Measurements from ENCODE around the gene HOXB2.
A peak's percentile ranks its signal among the peaks of the same experiment; 100 is the strongest.

HOXB2 gene

DNA sequence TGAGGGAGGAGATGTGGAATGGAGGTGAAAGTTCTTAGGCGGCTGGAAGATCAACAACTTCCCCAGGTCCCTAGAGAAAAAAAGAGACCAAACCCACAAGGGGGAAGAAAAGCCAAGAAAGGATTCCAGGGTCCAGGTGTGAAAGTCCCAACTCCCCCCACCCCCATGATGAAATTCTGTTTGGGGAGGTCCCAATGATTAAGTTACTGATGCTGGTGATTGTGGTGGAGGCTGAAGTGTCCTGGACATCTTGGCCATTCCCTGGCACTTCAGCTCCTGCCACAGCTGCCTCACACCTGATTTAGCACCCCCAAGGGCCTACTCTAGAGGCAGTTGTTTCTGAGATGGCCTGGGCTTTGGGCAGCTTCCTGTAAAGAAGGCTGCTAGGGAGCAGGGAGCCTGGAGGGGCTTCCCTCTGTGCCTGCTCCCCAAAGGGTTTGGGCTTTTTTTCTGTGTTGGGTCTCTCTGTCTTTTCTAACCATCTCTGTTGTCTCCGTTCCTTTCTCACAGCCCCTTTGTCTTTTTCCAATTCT lies 20.2 kb upstream of the HOXB2 start:
- DNase-seq = no peak

DNA sequence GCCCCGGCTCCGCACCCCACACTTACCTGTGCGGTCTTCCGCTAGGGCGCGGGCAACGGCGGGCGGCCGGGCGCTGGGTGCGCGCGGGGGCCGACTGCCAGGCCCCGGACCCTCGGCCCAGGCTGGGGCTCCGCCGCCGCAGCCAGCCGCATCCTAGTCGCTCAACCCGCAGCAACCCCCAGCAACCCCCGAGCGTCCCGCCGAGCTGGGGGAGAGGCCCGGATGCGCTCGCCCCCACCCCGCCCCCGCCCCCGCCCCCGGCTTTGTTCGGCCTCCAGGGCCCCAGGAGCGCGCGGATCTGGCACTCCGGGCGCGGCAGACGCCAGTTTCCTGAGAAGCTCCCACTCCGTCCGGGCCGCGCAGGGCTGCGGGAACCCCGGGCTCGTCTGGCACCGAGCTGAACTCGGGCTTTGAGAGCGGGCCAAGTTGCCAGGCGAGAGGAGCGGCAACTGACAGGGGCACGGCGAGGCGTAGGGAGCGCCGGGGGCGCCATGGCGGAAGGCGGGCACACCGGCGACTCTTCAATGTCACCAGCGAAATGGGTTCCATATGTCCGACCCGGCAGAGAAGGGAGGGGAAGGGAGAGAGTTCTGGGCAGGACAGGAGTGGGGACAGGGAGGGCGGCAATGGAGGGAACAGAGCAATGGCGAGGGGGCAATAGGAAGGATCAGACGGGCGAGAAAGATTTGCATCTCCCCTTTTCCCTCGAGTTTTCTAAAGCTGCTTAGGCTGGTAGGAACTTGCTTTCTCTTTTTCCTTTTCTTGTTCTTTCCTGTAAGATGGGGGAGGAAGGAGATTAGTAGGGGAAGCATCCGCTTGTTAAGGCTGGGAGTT lies 19.5 kb upstream of the HOXB2 start:
- DNase-seq = no peak

DNA sequence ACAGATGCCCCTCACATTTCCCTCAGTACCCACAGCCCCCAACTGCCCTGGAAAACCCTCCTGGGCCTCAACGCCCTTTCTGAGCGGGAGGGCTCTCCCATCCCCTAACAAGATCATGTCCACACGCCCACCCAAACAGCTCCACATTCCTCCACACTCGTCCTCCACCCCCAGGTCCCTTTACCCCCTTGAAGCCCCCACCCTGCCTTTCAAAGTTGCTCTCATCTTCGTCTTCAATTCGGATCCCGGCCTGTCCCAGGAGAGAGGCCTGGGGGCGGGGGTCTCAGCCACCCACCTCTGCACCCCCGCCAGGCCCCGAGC lies 18.9 kb upstream of the HOXB2 start:
- no peak for DNase-seq

DNA sequence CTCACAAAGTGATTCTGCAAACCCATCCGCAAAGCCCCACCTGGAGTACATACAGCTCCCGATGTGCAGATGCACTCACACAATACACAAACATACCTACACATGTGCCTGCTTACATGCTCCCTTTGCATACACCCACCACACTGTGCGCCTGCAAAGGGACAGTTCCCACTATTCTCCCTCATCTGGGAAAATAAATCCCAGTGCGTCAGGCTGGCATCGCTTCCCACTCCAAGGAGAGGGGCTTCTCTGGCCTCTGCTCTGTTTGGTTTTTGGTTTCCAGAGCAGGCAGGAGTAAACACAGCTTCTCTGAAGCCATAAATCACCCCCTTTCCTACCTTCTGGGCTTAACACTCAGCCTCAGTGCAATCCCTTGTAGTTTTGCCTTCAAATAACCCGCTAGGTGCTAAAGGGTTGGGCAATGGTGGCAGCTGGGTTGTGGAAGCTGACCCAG lies 18.5 kb upstream of the HOXB2 start:
- DNase-seq = no peak

DNA sequence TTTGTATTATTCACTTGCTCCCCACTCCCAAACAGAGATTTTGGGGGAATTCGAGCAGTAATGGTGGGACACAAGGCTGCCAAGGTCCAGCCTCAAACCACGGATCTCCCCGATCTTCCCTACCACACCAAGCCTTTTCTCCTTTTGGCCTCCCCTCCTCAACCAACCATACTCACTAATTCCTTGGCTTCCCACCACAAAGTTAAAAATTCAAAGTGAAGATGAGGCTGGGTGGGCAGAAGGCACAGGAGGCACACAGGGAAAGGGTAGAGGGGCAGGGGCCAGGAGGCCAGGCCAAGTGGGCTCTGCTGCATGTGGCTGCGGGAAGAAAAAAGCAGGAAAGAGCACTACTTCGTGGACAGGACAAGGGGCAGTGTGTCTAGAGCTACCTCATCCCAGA lies 18.0 kb upstream of the HOXB2 start:
- no peak for DNase-seq

DNA sequence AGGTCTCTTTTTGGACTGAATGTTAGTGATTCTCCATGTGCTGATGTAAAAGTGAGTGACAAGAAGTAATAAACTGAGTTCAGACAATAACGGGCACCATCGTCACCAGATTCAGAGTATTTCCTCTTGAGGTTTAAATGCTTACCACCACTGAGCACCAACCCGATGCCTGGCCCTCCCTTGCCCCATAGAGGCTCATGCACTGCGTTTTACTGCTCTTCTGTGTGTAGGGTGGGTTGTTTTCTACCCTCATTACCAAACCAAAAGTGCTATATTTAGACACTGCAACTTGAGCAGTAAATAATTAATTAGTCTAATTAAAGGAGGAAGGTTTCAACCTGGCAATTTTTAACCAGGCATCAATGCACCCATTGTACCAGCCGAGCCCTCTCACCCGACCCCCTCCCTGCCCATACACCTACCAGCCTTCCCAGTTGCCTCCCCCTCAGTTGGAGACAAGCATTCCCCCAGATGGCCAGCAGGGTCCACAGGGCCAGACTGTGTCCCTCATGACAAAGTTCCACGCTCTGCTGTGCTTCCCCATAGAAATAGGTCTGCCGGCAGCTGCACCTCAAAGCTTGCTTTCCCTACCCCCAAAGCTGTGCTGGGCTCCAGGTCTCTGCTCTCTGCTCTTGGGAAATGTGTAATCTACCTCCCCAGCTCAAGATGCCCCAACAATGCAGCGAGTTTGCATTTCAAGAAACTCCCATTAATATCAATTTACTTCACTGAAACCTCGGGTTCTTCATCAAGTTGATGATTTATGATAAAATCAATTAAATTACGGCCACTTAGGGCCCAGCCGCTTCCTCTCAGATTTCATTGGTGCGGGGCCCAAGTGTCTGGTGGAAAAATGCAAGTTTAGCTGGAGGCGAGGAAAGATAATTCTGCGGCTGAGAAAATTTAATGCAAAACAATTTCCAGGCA lies 17.2 kb upstream of the HOXB2 start:
- no peak for DNase-seq

DNA sequence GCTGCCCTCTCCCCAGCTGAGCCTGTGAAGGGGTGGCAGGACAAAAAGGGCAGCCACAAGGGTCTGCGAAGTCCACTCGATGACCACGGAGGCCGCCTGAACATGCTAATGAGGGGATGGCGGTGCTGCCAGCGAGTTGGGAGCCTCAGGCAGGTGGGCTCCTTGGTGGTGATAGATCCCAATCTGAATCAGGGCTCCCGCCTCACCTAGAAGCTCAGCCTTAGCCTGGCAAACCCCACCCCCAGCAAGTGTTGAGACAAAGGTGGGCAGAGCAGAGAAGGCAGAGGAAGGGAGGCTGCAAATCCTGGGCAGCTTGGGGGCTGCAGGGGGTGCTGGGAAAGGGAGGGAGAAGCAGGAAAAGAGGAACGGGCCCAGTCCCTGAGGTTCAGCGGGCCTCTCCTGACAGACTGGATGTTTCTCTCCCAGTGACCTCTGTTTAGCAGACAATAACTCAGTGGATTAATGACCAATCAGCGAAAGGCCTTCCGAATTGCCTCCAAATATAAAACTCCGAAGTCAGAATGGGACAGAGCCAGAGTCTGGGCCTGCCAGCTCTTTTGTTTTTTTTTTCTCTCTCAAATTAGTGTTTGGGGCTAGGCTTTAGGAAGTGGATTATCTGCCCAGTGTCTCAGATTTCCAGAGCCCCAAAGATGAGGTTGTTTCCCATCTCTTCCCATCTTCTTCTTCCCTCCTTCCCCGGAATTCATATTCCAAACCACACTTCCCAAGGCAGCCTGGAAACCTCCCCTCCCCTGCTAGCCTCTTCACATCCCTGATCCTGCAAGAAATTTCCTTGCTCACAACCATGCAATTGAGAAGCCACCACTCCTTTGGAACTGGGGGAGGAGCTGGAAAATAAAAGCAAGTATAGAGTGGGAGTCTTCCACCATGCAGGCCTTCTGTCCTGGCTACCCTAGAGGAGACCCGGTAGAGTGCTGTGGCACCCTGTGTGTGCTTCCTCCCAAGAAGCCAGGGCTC lies 15.2 kb upstream of the HOXB2 start:
- no peak for DNase-seq

DNA sequence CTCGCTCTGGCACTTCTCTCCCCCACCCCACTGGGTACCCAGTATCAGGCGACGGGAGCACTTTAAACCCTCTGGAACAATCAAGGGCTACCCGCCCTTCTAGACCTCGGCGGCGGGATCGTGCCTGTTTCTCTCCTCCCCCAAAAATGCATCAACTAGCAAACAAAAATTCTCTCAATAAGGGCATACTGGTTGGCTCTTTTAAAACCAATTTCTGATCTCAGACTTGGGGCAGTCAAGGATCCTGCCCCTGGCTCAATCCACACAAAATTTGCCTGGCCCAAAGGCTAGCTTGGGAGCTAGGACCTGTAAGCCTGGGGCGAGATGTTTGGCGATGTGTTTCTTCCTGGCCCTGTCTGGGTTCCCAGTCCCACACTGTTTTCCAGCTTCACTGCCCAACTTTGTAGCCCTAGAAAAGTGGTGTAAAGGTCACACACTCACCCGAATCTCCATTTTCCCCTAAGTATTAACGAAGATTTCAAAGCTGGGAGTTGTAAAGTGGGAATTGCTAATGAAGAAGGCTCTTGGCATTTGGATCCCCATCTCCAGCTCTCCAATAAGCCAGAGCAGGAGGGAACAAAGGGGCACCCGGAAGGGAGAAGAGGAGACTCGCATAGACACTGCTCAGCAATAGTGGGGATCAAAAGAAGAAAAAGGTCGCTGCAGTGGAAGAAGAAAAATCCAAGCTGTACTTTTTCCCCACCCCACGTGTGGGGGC lies 14.4 kb upstream of the HOXB2 start:
- DNase-seq = no peak

DNA sequence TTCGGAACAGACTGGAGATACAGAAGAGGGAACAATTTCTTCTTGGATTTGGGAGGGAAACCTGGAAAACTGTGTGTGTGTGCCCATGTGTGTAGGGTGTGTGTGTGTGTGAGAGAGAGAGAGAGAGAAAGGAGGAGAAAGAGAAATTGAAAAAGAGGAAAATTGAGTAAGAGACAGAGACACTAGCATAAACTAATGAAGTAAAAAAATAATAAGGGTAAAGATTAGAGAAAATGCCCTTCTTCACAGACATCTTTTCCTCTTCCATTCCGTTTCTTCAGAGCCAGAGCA lies 13.9 kb upstream of the HOXB2 start:
- no peak for DNase-seq

DNA sequence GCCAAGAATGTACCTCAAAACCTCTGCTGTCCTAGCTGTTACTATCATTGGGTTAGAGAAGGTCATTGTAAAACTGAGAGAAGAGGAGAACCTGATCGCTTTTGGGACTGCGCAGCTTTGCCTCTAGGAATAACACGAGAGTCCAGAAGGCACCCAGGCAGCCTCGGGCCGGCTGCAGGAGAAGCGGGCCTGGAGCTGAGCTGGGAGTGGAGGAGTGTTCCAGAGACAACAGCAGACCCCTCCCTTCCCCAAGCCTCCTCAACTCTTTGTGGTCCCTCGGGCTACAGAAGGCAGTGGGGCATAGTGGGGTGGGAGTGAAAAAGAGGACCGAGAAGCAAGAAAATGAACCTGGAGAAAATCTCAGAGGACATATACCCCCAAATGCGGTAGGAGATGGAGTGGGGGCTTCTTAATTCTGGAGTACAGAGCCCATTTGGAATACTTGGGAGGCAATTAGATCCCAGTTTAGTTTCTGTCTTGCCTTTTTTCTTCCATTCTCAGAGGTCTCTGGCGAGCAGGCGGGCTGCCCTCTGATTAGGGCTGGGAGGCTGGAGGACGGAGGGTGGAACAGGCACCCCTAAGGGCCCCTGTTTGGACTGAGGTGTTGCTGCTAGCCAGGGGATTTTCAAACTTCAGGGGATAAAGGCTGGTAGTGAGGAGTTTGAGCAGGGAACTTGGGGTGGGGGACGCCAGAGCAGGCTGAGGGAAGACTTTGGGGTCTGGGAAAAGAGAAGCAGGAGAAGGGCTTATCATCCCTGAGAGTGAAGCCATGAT lies 13.3 kb upstream of the HOXB2 start:
- DNase-seq = no peak

DNA sequence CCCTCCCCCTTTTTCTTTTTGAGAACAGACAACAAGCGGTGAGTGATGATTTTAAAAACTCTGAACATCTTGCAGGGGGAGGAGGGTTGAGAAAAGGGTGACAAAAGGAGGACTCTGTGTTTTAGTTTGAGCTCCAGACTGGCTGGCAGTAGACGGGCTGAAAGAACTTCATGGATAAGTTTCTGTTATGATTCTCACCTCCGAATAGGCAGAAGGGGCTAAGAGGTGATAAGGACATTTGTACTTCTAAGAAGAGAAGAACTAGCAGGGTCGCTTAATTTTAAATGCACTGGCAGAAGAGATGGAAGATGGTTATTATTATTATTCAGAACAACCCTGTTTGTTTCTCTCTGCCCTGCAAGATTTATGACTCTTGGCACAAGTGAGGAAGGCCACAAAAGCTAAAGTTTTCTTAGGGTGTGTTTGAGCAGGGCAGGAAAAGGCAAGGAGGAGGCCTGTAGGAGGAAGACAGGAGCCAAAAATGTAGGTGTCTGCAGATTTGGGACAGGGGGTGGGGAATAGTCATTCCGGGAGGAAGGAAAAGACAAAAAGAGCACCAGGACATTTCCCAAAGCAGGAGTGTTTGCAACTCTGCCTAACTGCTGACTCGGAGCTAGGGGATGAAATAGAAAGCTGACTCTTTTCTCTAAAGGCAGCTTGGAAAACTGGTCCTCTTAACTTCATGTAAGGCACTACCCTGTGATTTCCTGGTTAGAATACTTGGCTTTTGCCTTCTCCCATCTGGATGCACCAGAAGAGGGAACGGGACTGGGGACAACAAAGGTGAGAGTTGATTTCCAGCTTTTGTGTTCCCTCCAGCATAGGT lies 11.9 kb upstream of the HOXB2 start:
- no peak for DNase-seq

DNA sequence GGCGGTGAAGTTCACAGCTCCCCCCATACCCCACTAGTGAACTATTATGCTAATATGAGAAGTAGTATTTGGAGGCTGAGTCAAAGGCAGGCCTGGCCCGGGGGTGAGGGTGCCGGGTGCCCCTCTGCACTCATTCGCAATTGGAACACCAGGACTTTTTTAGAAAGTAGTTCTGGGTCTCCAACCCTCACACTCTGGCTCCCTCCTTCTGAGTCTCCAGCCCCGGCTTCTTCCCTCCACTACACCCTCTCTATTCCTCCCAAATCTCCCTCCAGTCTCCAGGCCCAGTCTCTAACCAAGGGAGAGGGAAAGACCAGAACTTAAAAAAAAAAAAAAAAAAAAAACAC lies 11.3 kb upstream of the HOXB2 start:
- DNase-seq = no peak

DNA sequence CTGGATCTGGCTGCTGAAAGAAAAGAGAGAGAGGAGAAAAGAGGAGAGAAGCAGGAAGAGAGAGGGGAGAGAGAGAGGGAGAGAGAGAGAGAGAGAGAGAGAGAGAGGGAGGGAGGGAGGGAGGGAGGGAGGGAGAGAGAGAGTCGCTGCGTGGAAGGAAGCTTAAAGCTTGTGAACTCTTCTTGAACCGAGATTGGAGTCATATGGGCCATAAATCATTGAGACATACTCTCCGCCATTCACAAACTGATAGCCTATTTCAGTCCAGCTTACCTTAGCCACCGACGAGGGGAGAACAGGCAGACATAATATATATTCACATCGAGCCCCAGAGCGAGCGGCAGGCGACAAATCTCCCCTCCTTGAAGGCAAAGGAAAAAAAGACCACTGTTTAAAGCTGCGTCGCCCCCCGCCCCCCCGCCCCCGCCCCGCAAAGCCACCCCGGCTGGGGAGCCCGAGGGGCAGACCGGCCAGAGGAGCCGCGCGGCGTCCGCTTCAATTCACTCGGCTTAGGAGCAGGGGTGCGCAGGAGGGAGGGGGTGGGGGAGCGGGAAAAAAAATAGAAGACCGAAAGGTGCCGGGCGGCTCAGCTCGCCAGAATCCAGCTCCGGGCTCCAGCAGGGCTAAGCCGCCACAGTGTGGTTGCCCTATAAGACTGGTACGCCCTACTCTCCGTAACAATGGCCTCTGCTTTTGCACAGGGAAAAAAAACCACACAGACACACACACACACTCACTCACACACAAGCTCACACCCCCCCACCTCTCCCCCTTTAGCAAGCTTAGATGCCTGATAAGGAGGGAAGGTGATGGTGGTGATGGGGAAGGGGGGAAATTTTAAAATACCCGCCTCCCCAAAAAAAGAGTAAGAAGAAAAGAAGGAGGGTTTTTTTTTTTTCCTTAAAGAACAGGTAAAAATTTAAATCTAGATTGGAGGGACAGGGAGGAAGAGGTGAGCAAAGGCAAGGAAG lies 10.6 kb upstream of the HOXB2 start:
- DNase-seq = peak; percentile 23

DNA sequence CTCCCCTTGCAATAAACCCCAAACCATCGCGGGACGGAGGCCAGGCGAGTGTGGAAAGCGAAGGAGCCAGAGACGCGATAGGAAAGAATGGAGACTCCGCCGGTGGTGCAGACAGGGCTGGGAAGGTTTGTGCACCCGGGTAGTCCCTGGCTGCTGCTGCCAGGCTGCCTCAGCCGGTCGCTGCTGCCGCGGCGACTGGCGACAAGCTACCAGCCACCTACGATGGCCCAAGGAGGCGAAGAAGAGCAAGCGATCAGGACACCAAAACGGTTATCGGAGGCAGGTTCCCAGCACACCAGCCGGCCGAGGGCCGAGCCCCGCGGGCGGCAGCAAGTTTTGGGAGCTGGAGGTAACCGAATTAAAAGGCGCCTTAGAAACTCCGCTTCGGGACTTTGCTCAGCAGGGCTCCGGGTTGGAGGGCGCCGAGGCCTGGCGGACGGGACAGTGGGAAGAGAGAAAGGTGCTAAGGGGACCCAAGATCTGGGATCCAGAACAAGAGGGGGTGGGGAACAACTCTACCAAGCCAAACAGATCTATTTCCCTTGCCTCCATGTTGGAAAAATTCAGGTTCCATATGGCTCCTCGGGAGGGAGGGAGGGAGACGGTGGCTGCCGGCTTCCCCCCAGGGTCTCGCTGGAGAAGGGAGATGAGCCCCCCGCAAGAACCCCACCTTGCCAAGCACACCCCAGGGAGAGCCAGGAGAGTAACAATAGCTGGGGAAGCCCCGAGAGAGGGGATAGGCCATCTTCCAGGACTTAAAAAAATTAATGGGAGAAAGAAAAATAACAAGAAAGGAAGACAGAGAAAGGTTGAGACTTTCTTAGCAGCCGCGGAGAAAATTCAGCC lies 9.7 kb upstream of the HOXB2 start:
- no peak for DNase-seq

DNA sequence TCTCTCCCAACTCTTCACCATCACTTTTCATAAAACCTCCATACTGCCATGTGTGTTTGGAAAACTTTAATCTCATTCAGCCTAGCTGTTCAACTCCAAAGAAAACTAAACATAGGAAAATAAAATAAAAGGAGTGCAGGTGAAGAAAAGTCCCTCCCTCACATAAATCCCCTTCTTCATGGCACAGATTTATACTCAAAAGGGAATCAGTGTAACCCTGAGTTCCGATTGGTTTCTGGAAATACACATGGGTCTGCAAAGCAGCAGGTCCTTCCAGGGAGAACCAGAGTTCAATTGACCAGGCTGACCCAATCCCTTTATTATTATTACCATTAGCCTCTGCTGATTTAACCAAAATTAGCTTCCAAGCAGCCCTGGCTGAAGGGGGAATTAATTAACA lies 8.9 kb upstream of the HOXB2 start:
- DNase-seq = no peak

DNA sequence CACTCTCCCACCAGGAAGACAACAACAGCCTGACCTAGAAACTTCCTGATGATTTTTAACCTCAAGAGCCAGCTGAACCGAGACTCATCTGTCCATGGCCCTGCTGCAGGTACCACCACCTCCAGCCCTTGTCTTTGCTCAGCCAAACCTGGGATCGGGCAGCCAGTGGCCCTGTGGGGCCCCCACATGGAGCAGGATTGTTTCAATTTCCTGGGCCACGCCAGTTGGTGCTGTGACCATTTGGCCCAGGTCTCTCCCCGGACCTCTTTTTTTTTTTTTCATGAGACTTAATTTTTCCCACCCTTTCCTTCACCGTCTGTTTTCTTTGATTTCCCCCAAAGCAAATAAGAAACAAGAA lies 8.3 kb upstream of the HOXB2 start:
- no peak for DNase-seq

DNA sequence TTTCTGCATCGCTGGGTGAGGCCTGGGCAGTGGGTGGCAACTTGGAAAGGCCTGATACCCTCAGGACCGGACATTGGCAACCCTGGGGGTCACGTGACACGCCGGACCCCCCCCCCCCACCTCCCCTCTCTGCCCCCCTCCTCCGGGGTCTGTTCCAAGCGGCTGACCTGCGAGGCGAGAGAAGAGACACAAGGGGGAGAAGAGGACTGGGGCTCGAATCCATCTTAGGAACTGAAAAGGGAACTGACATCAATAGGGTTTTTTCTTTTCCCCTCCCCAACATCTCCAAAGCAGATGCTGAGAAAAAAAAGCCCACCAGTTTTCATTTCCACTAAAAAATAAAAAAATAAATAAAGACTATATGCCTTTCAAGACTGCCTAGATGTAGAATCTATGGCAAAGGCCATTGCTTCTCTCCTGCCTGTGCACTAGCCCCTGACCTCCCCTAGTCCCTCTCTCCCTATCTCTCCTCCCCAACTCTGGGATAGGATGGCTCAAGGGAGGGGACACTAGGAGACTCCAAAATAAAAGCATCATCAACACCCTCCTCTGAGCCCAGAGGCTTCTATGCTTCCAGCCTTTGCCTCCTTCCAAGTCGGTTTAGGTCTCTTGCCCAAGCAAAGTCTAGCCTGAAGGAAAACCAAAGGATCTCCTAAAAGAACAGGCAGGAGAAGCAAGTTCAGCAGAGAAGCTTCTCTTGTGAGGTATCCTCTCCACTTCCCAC lies 7.7 kb upstream of the HOXB2 start:
- no peak for DNase-seq

Measured in T1000 (cell line).